Activated T-helper 1 cell treated with anti-CD3 and anti-CD28 coated beads, Interleukin-2, amount 50 U/mL, for 16 hours (primary cell): ENCODE results near the gene CLEC18A.
"Not testable (repeated sequence)": the region's sequence is repeated elsewhere in the genome, so short reads cannot be mapped to it uniquely, and the experiment has no call there.

Experiments
- DNase-seq, 2 donors: peaks; one replicate each; pipeline ENCODE4 v3.0.0-alpha.2; 2020; ENCODE audit warnings: low read depth in 1 of 2, low spot score in 1 of 2

CLEC18A gene

DNA sequence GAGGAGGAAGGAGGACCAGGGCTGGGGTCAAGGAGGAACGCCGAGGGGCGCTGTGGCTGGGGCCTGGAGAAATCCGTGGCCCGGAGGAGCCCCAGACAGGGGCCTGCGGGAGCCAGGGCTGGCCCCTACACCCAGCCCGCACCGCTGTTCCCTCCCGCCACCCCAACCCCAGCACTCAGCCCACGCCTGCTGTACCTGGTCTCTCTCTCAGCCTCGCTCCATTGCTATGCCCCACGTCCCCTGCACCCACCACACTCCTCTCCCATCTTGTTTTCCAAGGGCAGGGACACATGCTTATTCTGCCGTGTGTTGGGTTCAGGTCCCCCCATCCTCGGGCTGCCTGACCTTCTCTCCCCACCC lies 518 bp downstream of the CLEC18A start:
- not testable (repeated sequence) for DNase-seq

DNA sequence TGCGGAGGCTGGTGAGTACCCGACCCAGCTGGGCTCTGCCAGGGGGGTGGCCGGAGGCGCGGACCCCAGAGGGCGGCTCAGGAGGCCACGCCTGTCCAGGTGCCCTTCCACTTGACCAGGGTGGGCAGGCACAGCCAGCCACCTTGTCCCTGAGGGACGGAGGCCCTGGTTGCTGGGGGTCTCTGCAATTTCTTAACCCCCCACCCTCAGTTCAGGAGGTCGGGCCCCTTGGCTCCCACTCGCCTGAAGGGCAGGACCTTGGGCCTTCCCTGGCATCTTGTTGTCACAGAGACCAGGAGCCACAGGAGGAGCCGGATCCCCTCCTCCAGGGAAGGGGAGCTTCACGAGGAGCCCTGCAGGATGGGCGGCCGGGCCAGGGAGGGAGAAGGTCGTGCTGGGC lies 982 bp downstream of the CLEC18A start:
- not testable (repeated sequence) for DNase-seq

DNA sequence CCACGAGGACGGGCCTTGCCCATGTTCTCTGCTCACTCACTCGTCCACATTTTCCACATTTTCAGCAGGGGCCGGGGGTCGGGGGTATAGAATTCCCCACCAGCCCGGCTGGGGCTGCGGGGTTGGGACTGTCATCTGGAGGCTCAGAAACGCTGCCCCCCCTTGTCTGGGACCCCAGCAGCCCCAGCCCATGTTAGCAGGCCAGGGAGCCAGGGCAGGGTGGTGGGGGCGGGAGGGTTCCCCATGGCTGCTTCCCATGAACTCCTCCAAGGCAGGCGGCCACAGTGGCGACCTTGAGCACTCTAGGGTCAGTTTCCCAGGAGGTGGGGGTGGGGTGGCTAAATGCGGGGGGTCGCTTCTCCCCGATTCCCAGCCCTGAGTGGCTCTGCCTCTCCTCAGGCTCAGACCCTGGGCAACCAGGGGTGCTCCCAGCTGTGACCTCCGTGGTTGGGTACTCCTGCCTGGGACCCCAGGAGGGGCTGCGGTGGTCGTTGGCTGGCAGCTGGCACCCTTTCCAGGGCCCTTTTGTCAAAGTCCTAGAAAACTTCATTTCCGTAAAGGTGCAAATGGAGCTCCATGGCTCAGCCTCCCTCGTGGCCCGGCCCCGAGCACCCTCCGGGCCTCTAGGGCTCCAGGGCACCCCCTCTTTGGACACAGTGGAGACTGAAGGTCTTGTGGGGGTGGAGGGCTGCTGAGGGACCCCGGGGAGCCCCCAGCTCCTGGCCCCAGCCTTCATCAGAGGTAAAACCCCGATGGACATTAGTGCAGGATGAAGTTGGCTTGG lies 1.6 kb downstream of the CLEC18A start:
- DNase-seq: not testable (repeated sequence)

DNA sequence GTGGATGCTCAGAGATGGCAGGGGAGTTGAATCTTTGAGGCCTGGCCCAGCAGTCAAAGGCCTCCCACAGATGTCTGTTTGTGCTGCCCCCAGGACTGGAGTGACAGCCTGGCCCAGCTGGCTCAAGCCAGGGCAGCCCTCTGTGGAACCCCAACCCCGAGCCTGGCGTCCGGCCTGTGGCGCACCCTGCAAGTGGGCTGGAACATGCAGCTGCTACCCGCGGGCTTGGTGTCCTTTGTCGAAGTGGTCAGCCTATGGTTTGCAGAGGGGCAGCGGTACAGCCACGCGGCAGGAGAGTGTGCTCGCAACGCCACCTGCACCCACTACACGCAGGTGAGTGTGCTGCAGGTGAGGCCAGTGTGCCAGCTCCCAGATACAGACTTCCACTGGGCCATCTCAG lies 3.1 kb downstream of the CLEC18A start:
- not testable (repeated sequence) for DNase-seq

DNA sequence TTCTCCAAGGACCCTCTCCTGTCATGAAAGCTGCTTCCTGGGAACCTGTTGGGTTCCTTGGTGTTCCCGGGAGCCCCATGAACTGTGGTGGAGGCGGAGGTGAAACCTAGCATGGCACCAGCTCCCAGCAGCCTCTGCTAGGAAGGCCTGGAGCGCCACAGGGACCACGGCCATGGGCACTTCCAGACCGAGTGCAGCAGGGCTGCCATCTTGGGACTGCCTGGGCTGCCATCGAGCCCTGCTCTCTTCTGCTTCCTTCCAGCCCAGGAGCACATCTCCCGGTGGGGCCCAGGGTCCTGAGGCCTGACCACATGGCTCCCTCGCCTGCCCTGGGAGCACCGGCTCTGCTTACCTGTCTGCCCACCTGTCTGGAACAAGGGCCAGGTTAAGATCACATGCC lies 12.2 kb downstream of the CLEC18A start:
- not testable (repeated sequence) for DNase-seq

DNA sequence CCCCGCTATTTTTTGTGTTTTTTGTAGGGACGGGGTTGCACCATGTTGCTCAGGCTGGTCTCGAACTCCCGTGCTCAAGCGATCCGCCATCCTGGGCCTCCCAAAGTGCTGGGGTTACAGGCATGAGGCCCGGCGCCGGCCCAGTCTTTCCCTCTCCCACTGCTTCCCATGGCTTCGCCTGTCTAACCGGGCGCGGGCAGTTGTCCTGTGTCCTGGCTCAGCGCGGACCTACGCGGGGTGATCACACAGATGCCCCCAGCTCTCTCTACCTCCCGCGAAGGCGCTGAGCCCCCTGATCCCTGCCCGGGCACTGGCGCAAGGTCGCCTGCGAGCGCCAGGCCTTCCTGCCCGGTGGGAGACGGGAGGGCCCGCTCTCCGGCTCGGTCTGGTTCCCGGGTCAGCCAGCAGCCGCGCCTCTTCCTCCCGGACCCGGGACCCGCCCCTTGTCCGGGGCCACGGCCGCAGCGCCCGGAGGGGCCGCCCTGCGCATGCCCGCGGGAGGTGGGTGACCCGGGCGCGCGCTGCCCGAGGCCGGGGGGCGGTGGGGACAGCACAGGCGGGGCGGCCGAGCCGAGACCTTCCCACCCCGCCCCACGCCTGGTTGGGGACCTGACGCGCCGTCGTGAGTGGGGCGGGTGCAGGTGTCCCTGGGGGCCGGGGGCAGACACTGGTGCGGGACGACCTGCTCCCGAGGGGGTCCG lies 14.0 kb downstream of the CLEC18A start:
- not testable (repeated sequence) for DNase-seq

DNA sequence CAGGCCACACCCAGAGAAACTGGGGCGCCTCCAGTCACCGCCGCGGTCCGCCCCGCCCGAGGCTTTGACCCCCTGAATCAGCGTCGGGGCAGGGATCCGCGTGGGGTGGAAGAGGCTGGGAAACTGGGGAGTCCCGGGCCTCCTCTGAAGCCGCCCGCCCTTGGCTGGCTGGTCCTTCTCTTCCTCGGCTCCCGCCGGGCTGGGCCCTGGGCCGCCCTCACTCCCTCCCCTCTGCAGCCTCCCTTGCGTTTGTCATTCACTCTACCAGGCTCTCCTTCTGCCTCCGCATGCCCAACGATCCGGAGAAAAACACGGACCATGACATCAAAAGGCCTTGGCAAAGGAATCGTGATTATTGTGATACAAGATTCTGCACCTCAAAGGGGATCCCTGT lies 14.5 kb downstream of the CLEC18A start:
- not testable (repeated sequence) for DNase-seq

DNA sequence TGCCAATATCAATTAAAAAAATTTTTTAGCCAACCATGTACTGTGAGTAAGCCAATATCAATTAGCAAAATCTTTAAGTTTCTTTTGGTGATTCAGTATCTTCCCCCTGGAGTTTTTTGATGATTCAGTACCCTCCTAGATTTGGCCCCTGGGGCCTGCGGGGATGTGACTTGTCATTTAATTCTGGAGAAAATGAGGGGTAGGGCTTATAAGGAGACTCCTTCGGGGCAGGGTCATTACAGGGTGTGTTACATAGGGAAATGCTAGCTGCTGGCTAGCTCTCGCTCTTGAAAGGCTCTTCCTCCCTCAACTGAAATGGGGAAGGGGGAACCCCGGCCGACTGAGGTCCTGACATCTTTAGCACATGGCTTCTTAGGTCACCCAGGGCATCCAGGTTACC lies 16.6 kb downstream of the CLEC18A start:
- DNase-seq: not testable (repeated sequence)

DNA sequence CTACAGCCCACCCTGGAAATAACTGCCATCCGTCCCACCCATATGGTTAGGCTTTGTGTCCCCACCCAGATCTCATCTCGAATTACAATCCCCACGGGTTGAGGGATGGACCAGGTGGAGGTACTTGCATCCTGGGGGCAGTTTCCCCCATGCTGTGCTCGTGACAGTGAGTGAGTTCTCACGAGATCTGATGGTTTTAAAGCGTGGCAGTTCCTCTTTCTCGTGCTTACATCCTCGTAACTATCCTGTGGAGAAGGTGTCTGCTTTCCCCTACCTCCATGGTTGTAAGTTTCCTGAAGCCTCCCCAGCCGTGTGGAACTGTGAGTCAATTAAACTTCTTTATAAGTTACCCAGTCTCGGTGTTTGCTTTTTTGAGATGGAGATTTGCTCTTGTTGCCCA lies 17.0 kb downstream of the CLEC18A start:
- not testable (repeated sequence) for DNase-seq

DNA sequence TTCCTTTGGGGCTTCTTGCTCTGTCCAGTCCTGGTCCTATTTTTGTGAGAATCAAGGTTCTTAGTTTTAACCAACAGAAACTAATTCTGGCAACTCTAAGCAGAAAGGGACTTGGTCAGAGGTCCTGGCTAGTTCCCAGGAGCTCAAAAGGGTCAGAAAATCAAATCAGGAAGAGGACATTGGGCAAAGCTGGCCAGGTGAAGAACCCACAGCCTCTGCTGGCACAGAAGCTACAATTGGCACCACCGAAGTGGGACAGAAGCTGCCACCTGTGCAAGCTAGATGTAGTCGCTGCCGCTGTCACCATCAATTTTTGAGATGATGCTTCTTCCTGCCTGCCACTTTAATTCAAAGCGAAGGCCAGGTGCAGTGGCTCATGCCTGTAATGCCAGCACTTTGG lies 18.5 kb downstream of the CLEC18A start:
- not testable (repeated sequence) for DNase-seq

DNA sequence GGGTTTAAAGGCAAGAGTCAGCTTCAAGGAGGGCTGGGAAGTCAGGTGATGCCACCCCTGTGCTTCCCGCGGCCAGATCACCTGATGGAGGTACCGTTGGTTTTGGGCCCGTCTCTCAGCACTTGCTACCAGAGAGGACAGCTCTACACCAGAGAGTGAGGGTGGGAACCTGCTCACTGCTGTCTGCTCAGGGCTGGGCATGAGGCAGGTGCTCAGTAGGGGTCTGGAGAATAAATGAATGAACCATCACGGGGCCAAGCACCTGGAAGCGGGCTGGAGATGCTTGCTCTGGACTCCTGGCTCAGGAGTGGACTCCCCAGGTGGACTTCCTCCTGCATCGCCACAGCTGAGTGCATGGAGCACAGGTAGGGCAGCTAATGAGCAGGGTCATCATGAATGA lies 21.0 kb downstream of the CLEC18A start:
- not testable (repeated sequence) for DNase-seq

DNA sequence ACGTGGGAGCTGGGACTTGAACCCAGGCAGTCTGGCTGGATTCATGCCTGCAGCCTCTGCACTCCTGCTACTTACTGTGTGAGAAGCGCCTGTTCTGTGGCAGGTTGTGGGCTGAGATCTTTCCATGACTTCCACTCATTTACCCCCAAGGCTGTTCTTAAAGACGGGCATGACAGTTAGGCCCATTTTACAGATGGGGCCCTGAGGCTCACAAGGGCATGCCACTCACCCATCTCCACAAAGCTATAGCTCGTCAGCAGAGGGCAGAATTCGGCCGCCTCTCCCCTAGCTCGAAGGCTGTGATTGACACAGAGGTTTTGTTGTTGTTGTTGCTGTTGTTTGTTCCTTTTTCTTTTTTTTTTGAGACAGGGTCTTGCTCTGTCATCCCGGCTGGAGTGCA lies 21.8 kb downstream of the CLEC18A start:
- DNase-seq: not testable (repeated sequence)

DNA sequence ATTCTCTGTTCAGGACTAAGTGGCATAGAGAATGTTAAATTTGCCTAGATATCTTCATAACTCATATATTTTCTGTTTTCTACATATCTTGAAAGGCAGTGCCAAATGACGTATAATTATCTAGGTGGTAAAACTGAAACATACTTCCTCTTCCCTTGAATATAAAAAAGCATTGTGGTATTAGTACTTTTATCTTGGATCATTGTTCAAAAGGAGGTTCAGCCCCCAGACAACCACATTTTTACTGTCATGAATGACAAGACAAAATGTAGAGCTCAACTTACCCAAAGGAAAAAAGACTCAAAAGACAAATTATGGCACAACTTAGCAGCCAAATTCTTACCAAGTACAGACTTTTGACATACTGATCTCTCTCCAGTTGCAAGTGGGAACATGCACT lies 34.1 kb downstream of the CLEC18A start:
- DNase-seq: not testable (repeated sequence)

DNA sequence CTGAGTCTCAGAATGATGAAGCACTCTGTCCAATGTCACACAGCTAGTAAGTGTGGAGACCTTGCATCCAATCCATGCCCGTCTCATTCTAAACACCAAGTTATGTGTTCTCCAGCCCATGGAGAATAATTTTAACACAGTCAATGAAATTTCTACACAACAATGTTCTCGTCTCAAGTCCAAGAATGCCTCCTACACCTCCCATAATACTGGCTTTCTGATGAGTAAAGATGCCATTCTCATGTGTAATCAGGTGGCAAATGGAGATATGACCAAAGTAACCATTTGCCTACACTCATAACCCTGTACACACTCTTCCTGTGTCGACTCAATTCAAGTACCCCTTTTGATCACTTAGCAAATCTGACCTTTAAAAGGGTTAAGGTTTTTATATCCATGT lies 46.8 kb downstream of the CLEC18A start:
- DNase-seq: not testable (repeated sequence)

DNA sequence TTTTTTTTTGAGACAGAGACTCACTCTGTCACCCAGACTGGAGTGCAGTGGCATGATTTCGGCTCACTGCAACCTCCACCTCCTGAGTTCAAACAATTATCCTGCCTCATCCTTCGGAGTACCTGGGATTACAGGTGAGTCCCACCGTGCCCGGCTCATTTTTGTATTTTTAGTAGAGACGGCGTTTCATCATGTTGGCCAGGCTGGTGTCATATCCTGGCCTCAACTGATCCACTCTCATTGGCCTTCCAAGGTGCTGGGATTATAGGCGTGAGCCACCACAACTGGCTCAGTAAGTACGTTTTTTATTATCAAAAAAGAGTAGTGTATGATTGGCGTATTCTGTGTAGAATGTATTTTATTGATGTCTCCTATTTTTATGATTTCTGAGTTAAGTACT lies 48.7 kb downstream of the CLEC18A start:
- not testable (repeated sequence) for DNase-seq

DNA sequence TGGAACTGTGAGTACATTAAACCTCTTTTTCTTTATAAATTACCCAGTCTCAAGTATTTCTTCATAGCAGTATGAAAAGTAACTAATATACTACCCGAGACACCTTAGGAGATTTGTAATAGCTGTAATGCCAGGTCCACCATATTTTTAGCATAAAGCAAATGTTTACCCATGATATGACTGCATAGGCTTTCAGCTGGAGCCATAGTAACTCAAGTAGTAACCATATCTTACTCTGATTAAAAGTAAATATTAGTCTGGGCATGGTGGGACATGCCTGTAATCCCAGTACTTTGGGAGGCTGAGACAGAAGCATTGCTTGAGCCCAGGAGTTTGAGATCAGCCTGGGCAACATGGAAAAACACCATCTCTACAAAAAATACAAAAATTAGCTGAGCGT lies 52.4 kb downstream of the CLEC18A start:
- DNase-seq: not testable (repeated sequence)

DNA sequence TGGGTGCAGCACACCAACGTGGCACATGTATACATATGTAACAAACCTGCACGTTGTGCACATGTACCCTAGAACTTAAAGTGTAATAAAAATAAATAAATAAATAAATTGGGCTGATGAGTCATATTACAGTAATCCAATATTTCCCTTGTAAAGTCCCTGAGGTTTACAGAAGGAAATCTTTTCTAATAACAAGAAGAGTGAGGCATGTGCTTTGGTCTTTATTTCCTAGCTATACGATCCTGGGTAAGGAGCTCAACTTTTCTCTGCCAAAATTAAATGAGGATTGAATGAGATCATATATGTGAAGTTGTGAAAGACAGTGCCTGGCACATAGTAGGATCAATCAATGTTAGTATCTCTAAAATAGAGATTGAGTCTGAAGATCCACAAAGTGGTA lies 57.5 kb downstream of the CLEC18A start:
- not testable (repeated sequence) for DNase-seq

DNA sequence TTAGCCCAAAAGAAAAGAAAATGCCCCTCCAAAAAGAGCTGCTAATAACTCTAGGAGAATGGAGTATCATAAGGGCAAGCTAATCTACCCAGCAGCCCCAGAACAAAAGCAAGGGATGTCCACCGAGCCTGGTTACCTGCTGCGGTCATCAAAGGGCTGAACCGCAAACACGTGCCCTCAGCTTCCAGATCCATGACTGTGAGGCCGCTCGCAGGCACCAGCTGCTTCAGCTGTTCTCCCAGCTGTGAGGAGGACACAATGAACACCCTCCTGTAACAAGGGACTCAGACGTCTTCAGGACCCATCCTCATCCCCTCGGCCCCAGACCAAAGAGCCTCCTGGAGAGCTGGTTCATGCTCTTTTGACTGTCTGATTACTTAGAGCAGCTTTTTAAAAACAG lies 59.5 kb downstream of the CLEC18A start:
- not testable (repeated sequence) for DNase-seq

DNA sequence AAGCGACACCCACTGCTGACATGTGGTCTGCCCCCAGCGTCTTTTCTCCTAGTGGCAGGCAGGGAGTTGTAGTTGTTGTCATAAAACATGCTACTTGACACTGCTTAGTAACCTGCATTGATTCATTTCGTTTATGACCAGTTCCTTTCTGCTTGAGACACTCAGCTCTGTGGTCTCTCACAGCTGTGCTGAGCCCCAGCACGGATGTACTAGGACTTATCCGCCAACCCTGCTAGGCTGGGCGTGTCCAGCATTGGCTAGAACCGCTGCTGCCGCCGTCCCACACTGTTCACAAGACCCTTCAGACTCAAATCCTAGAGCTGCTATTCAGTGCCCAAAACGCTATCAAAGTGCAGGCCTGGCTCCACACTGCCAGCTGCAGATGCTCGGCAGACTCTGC lies 60.0 kb downstream of the CLEC18A start:
- not testable (repeated sequence) for DNase-seq

DNA sequence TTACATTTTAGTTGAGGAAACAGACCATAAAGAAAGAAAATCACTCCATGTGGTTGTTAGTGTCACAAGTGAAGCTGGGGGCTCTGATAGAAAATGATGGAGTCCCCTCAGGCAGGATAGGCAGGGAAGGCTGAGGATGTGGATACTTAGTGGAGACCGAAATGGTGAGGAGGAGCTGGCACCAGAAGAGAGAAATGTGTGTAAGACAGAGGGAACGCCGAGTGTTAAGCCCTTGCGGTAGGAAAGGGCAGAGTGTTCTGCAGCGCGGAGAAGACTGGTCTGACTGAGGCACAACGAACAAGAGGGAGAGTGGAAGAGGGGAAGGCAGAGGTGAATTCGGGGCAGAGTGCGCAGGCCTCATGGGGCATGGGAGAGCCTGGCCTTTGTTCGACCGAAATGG lies 61.2 kb downstream of the CLEC18A start:
- not testable (repeated sequence) for DNase-seq

DNA sequence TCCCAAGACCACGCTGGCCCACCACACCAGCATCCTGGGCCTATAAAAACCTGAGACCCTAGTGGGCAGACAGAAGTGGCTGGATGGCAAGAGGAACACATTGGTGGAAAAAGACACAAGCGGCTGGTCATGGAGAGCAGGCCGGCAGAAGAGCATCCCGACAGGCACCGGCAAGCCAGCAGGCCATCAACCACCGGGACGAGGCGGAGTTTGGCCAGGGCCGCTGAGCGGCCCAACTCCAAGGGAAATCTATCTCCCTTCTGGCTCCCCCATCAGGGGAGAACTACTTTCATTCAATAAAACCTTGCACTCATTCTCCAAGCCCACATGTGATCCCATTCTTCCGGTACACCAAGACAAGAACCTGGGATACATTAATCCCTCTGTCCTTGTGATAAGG lies 61.8 kb downstream of the CLEC18A start:
- not testable (repeated sequence) for DNase-seq
